Liver (tissue), 9 donors: ENCODE results near the gene REL. TPM values are rescaled to one million over a fixed set of nuclear protein-coding genes. Genes with fewer than 3 reads are reported as not detected.

ENCODE experiments used
- DNase-seq: peaks from one replicate; pipeline ENCODE4 v3.0.0-alpha.2; 2017; ENCODE audit warnings: low spot score
- H3K27ac ChIP-seq, 2 donors: one replicate each; pipeline ENCODE4 v1.7.0; 2013; ENCODE audit warnings: inconsistent platforms in 2 of 2, low read length in 2 of 2, control low read depth in 1 of 2, low read depth in 1 of 2, mild to moderate bottlenecking in 1 of 2
- H3K27me3 ChIP-seq, 4 donors: one replicate each; pipeline versions ENCODE4 v1.6.1 to v1.7.0; 2013; ENCODE audit warnings: low read length in 3 of 4, inconsistent platforms in 1 of 4, mild to moderate bottlenecking in 1 of 4, moderate library complexity in 1 of 4; ENCODE audit not compliant: control insufficient read depth in 4 of 4, insufficient read depth in 4 of 4
- H3K36me3 ChIP-seq, 4 donors: one replicate each; pipeline versions ENCODE4 v1.6.1 to v1.7.0; 2013; ENCODE audit warnings: low read length in 3 of 4, mild to moderate bottlenecking in 3 of 4, low read depth in 1 of 4, moderate library complexity in 1 of 4; ENCODE audit not compliant: control insufficient read depth in 4 of 4, insufficient read depth in 3 of 4
- H3K4me1 ChIP-seq, 4 donors: one replicate each; pipeline versions ENCODE4 v1.6.1 to v1.7.0; 2013; ENCODE audit warnings: low read length in 3 of 4, mild to moderate bottlenecking in 3 of 4, moderate library complexity in 1 of 4; ENCODE audit not compliant: control insufficient read depth in 4 of 4, insufficient read depth in 4 of 4
- H3K4me3 ChIP-seq, 3 donors: one replicate each; pipeline versions ENCODE4 v1.6.1 to v1.7.0; 2013; ENCODE audit warnings: low read length in 3 of 3, control low read depth in 1 of 3, low read depth in 1 of 3, mild to moderate bottlenecking in 1 of 3
- H3K9ac ChIP-seq, 2 donors: one replicate each; pipeline ENCODE4 v1.7.0; 2013; ENCODE audit warnings: low read length in 2 of 2, mild to moderate bottlenecking in 2 of 2, moderate library complexity in 2 of 2, control low read depth in 1 of 2, low read depth in 1 of 2
- H3K9me3 ChIP-seq, 4 donors: one replicate each; pipeline versions ENCODE4 v1.6.1 to v1.7.0; 2013; ENCODE audit warnings: low read length in 3 of 4; ENCODE audit not compliant: control insufficient read depth in 4 of 4
- CTCF ChIP-seq: fragments of 150-350 bp; IDR thresholded peaks from 2 replicates; pipeline ENCODE4 v1.5.1; 2017; ENCODE audit warnings: improper control_type of control experiment, low read depth, low read length; ENCODE audit not compliant: missing input control
- EGR1 ChIP-seq, 2 donors: IDR thresholded peaks; 2 replicates each; pipeline ENCODE4 v1.6.1; 2016 to 2018; ENCODE audit warnings: antibody characterized with exemption in 2 of 2, low read depth in 2 of 2
- FOXA2 ChIP-seq: IDR thresholded peaks from 2 replicates; pipeline ENCODE4 v1.6.1; 2016; ENCODE audit warnings: antibody characterized with exemption
- GABPA ChIP-seq, 2 donors: IDR thresholded peaks in 1 of 2; conservative IDR thresholded peaks in 1 of 2; 2 replicates each; pipeline ENCODE4 v1.6.1; 2016; ENCODE audit warnings: antibody characterized with exemption in 2 of 2, mild to moderate bottlenecking in 1 of 2, moderate library complexity in 1 of 2
- HNF4G ChIP-seq: IDR thresholded peaks from 2 replicates; pipeline ENCODE4 v1.6.1; 2016; ENCODE audit warnings: antibody characterized with exemption
- RAD21 ChIP-seq, 2 donors: IDR thresholded peaks; 2 replicates each; pipeline ENCODE4 v1.6.1; 2016; ENCODE audit warnings: antibody characterized with exemption in 2 of 2, mild to moderate bottlenecking in 2 of 2
- REST ChIP-seq: IDR thresholded peaks from 2 replicates; pipeline ENCODE4 v1.6.1; 2016; ENCODE audit warnings: antibody characterized with exemption, mild to moderate bottlenecking
- RXRA ChIP-seq, 2 donors: IDR thresholded peaks; 2 replicates each; pipeline ENCODE4 v1.6.1; 2017 to 2018; ENCODE audit warnings: antibody characterized with exemption in 2 of 2, mild to moderate bottlenecking in 1 of 2
- SP1 ChIP-seq: IDR thresholded peaks from 2 replicates; pipeline ENCODE4 v1.6.1; 2018; ENCODE audit warnings: antibody characterized with exemption, mild to moderate bottlenecking
- TAF1 ChIP-seq: conservative IDR thresholded peaks from 2 replicates; pipeline ENCODE4 v1.6.1; 2016; ENCODE audit warnings: antibody characterized with exemption, mild to moderate bottlenecking
- YY1 ChIP-seq: IDR thresholded peaks from 2 replicates; pipeline ENCODE4 v1.6.1; 2016; ENCODE audit warnings: antibody characterized with exemption, mild to moderate bottlenecking
- ZBTB33 ChIP-seq: IDR thresholded peaks from 2 replicates; pipeline ENCODE4 v1.6.1; 2016; ENCODE audit warnings: antibody characterized with exemption
- WGBS: extraction: QIAGEN DNeasy Blood & Tissue Kit; methylation state at CpG from one replicate; pipeline ENCODE4 v1.1.7; 2013; 5-methylcytosine and 5-hydroxymethylcytosine counted together
- polyA plus RNA-seq, 2 donors: library from polyadenylated mRNA; stranded (reverse) in 1 of 2; unstranded in 1 of 2; fragments of 200-250 nt in 1 of 2; fragments of >200 nt in 1 of 2; fragmentation: Nextera tagmentation in 1 of 2; extraction: Ambion mirVana in 1 of 2; gene quantifications; one replicate each; pipeline versions ENCODE4 v1.2.1 to v1.2.3, GENCODE V29; 2013 to 2015
- total RNA-seq, 2 donors: library from RNA; depleted of rRNA; stranded (reverse); fragments of >200 nt; gene quantifications; one replicate each; pipeline ENCODE4 v1.2.3, GENCODE V29; 2014
- TF ChIP-seq, protein P1 (sequence below): IDR thresholded peaks from 2 replicates; pipeline ENCODE4 v1.6.1; 2016; ENCODE audit warnings: antibody characterized with exemption
- TF ChIP-seq, protein P2 (sequence below): IDR thresholded peaks from 2 replicates; pipeline ENCODE4 v1.6.1; 2016; ENCODE audit warnings: antibody characterized with exemption
- donor health status: healthy.
- donor health status: healthy.
- donor health status: healthy.
- donor health status: healthy.
- donor health status: healthy.

Gene REL
- total and polyA plus RNA-seq, 4 donors, result 1.1 to 7.0 (median 4.4) TPM

- Histone ChIP-seq H3K4me1 (no peaks in the 10 kb centered on the region), H3K27ac (no peak overlapping the region), H3K27me3 (no peaks in the 10 kb centered on the region), H3K9ac (no peak overlapping the region), H3K36me3 (peaks cover 0 to 36% (median 10%) of the 10 kb centered on the region in 4 donors), H3K4me3 (no peak overlapping the region), H3K9me3 (no peaks in the 10 kb centered on the region)
- no peak for TF ChIP-seq GABPA (IDR thresholded peaks at IDR 0.05 in 1 of 2, conservative IDR thresholded peaks at IDR 0.05 in 1 of 2)
- no peak for TF ChIP-seq TAF1
- no peak for TF ChIP-seq SP1
- no peak for TF ChIP-seq HNF4G
- TF ChIP-seq CTCF, result no peak
- TF ChIP-seq FOXA2, result no peak
- TF ChIP-seq REST, result no peak
- no peak for TF ChIP-seq ZBTB33
- TF ChIP-seq RXRA (IDR thresholded peaks at IDR 0.05), result no peak
- TF ChIP-seq, protein P1, sequence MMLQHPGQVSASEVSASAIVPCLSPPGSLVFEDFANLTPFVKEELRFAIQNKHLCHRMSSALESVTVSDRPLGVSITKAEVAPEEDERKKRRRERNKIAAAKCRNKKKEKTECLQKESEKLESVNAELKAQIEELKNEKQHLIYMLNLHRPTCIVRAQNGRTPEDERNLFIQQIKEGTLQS, result no peak
- TF ChIP-seq, protein P2, sequence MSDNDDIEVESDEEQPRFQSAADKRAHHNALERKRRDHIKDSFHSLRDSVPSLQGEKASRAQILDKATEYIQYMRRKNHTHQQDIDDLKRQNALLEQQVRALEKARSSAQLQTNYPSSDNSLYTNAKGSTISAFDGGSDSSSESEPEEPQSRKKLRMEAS, result no peak
- no peak for TF ChIP-seq YY1
- no peak for DNase-seq
- WGBS, result 95% methylated on average over 2 of the region's 2 CpGs
Observed at GRCh38 chr2:60945341-60945740, 64.0 kb downstream of the REL start.

DNA sequence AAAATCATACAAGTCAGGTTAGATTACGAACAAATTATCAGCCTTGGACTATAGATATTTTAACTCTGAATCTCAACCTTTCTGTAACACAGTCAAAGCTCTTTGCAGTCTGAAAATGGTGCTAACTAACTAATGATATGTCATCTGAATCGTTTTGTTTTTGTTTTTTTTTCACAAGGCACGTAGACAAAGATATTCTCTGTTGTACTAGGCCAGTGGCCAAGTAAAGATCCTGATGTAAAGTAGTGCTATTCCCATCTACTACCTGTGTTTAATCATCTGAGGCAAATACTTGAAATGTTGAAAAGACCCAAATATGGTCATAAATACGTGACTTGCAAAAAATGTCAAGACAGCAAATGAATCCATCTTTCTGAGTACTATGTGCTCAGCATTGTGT is 65.7 kb downstream of the REL start:
- DNase-seq, result no peak
- Histone ChIP-seq H3K27me3 (no peaks in the 10 kb centered on the region), H3K4me1 (no peaks in the 10 kb centered on the region), H3K9me3 (no peaks in the 10 kb centered on the region), H3K9ac (no peak overlapping the region), H3K36me3 (peaks cover 0 to 35% (median 12%) of the 10 kb centered on the region in 4 donors), H3K27ac (no peak overlapping the region), H3K4me3 (no peak overlapping the region)
- WGBS, result 76% methylated on average over 4 of the region's 4 CpGs
- no peak for TF ChIP-seq GABPA (IDR thresholded peaks at IDR 0.05 in 1 of 2, conservative IDR thresholded peaks at IDR 0.05 in 1 of 2)
- TF ChIP-seq RXRA (IDR thresholded peaks at IDR 0.05), result no peak
- no peak for TF ChIP-seq EGR1 (IDR thresholded peaks at IDR 0.05; ENCODE audit: low read depth in 2 of 2)
- no peak for TF ChIP-seq CTCF
- TF ChIP-seq, protein P2, result no peak
- TF ChIP-seq RAD21 (IDR thresholded peaks at IDR 0.05), result no peak
